HUES6 (cell line): Measurements from ENCODE around the gene MARS2.
"Not testable (repeated sequence)": the region's sequence is repeated elsewhere in the genome, so short reads cannot be mapped to it uniquely, and the experiment has no call there.

Experiments used
- H3K27ac ChIP-seq: 2 replicates; pipeline ENCODE4 v1.7.0; 2013; ENCODE audit warnings: low read depth, mild to moderate bottlenecking, low read length, inconsistent platforms
- H3K27me3 ChIP-seq: 2 replicates; pipeline ENCODE4 v1.6.1; 2013; ENCODE audit warnings: low read length; ENCODE audit not compliant: control insufficient read depth, insufficient read depth
- H3K36me3 ChIP-seq: 2 replicates; pipeline ENCODE4 v1.6.1; 2013; ENCODE audit warnings: low read length; ENCODE audit not compliant: control insufficient read depth, insufficient read depth
- H3K4me1 ChIP-seq: 2 replicates; pipeline ENCODE4 v1.6.1; 2013; ENCODE audit warnings: low read length; ENCODE audit not compliant: control insufficient read depth, insufficient read depth
- H3K4me3 ChIP-seq: 2 replicates; pipeline ENCODE4 v1.5.1; 2013; ENCODE audit warnings: low read depth, low read length
- H3K9ac ChIP-seq: one replicate; pipeline ENCODE4 v1.6.1; 2013; ENCODE audit warnings: mild to moderate bottlenecking, low read length
- H3K9me3 ChIP-seq: 2 replicates; pipeline ENCODE4 v1.6.1; 2013; ENCODE audit warnings: low read depth, low read length; ENCODE audit not compliant: control insufficient read depth, insufficient read depth

Gene MARS2

GRCh38 chr2:197675246-197675645 lies 29.9 kb upstream of the MARS2 start, which contains the start of gene RFTN2:
Gene RFTN2, minus strand, starts transcription at chr2:197675587. Its CDS starts 129 bp downstream, at chr2:197675458.
- no peaks in the 10 kb centered on the region for H3K27me3 ChIP-seq

GRCh38 chr2:197675711-197676188 lies 29.4 kb upstream of the MARS2 start:
- peaks cover 22% of the 10 kb centered on the region for H3K4me1 ChIP-seq
- no peaks in the 10 kb centered on the region for H3K27me3 ChIP-seq
- no peaks in the 10 kb centered on the region for H3K36me3 ChIP-seq
- H3K9ac ChIP-seq = no peak overlapping the region
- 0 out of 2 replicates have a peak overlapping the region, but pooled peaks have one; percentile 47 for H3K27ac ChIP-seq
- H3K9me3 ChIP-seq = no peaks in the 10 kb centered on the region
- H3K4me3 ChIP-seq = peak overlapping the region; percentile 57

More at GRCh38 chr2:197675246-197675645, 29.9 kb upstream of the MARS2 start, which contains the start of gene RFTN2:
- H3K36me3 ChIP-seq = no peaks in the 10 kb centered on the region
- peak within 1 kb of the TSS; percentile 21 for H3K9ac ChIP-seq
- peak within 1 kb of the TSS; percentile 57 for H3K4me3 ChIP-seq
- H3K27ac ChIP-seq = 0 out of 2 replicates have a peak within 1 kb of the TSS, but pooled peaks have one; percentile 47
- H3K4me1 ChIP-seq = peaks cover 22% of the 10 kb centered on the region
- no peaks in the 10 kb centered on the region for H3K9me3 ChIP-seq

- Histone ChIP-seq H3K9me3 (no peaks in the 10 kb centered on the region), H3K27me3 (no peaks in the 10 kb centered on the region), H3K9ac (no peak overlapping the region), H3K4me3 (no peak overlapping the region), H3K4me1 (peaks cover 22% of the 10 kb centered on the region), H3K36me3 (no peaks in the 10 kb centered on the region), H3K27ac (no peak overlapping the region)
Observed at GRCh38 chr2:197677056-197677455, 28.1 kb upstream of the MARS2 start.

- Histone ChIP-seq H3K4me1 (peaks cover 22% of the 10 kb centered on the region), H3K27me3 (no peaks in the 10 kb centered on the region), H3K27ac (no peak overlapping the region), H3K9ac (no peak overlapping the region), H3K9me3 (no peaks in the 10 kb centered on the region), H3K4me3 (no peak overlapping the region), H3K36me3 (no peaks in the 10 kb centered on the region)
Observed at GRCh38 chr2:197677483-197677882, 27.7 kb upstream of the MARS2 start.

- H3K4me3 ChIP-seq, H3K9ac ChIP-seq, H3K4me1 ChIP-seq, H3K27ac ChIP-seq, H3K36me3 ChIP-seq, H3K27me3 ChIP-seq: not testable (repeated sequence)
- peaks cover 11% of the 10 kb centered on the region; the same call in 1 of the 2 replicates for H3K9me3 ChIP-seq
Observed at GRCh38 chr2:197695206-197695605, 10.0 kb upstream of the MARS2 start.

GRCh38 chr2:197695971-197696370 lies 9.2 kb upstream of the MARS2 start:
- not testable (repeated sequence) for H3K27me3 ChIP-seq, H3K4me3 ChIP-seq, H3K9ac ChIP-seq, H3K27ac ChIP-seq, H3K4me1 ChIP-seq, H3K36me3 ChIP-seq
- peaks cover 11% of the 10 kb centered on the region; the same call in 1 of the 2 replicates for H3K9me3 ChIP-seq

- H3K27me3 ChIP-seq, H3K9ac ChIP-seq, H3K4me1 ChIP-seq, H3K36me3 ChIP-seq, H3K27ac ChIP-seq, H3K4me3 ChIP-seq: not testable (repeated sequence)
- peaks cover 11% of the 10 kb centered on the region; the same call in 1 of the 2 replicates for H3K9me3 ChIP-seq
Observed at GRCh38 chr2:197696571-197696970, 8.6 kb upstream of the MARS2 start.

- H3K27ac ChIP-seq = not testable (repeated sequence)
Observed at GRCh38 chr2:197699724-197700123, 5.4 kb upstream of the MARS2 start.

GRCh38 chr2:197700960-197701359 lies 4.2 kb upstream of the MARS2 start:
- H3K27ac ChIP-seq = no peak overlapping the region
- no peaks in the 10 kb centered on the region for H3K36me3 ChIP-seq
- no peaks in the 10 kb centered on the region; the same call in 1 of the 2 replicates for H3K4me1 ChIP-seq
- no peak overlapping the region for H3K9ac ChIP-seq
- H3K9me3 ChIP-seq = no peaks in the 10 kb centered on the region; the same call in 1 of the 2 replicates
- H3K4me3 ChIP-seq = no peak overlapping the region
- H3K27me3 ChIP-seq = no peaks in the 10 kb centered on the region

More at GRCh38 chr2:197699724-197700123, 5.4 kb upstream of the MARS2 start:
- H3K27me3 ChIP-seq, H3K9me3 ChIP-seq, H3K9ac ChIP-seq, H3K36me3 ChIP-seq, H3K4me3 ChIP-seq, H3K4me1 ChIP-seq: not testable (repeated sequence)

- Histone ChIP-seq H3K4me3 (peak overlapping the region; percentile 92), H3K36me3 (peaks cover 11% of the 10 kb centered on the region), H3K9me3 (no peaks in the 10 kb centered on the region), H3K4me1 (peaks cover 12% of the 10 kb centered on the region), H3K27me3 (no peaks in the 10 kb centered on the region), H3K27ac (peak overlapping the region; percentile 72), H3K9ac (peak overlapping the region; percentile 86)
Observed at GRCh38 chr2:197704434-197705120, 592 bp upstream of the MARS2 start.
